Fibroblast of lung (primary cell): ENCODE results near the gene NOC4L. TPM values are rescaled to one million over a fixed set of nuclear protein-coding genes. Genes with fewer than 3 reads are reported as not detected.

Experiments used
- DNase-seq, 2 donors: peaks; one replicate each; pipeline versions ENCODE4 v3.0.0 to v3.0.0-alpha.2; 2010; ENCODE audit warnings: low read depth in 2 of 2
- H2AFZ ChIP-seq: 2 replicates; pipeline ENCODE4 v1.5.1; 2012; ENCODE audit warnings: low read length, control low read depth, inconsistent platforms
- H3K27ac ChIP-seq: 2 replicates; pipeline ENCODE4 v1.5.1; 2011; ENCODE audit warnings: low read length, control low read depth; ENCODE audit not compliant: insufficient read depth
- H3K27me3 ChIP-seq: 2 replicates; pipeline ENCODE4 v1.5.1; 2011; ENCODE audit warnings: mild to moderate bottlenecking, low read length; ENCODE audit not compliant: control insufficient read depth, insufficient read depth
- H3K36me3 ChIP-seq: 2 replicates; pipeline ENCODE4 v1.5.1; 2011; ENCODE audit warnings: low read length; ENCODE audit not compliant: control insufficient read depth, insufficient read depth
- H3K4me1 ChIP-seq: 2 replicates; pipeline ENCODE4 v1.5.1; 2011; ENCODE audit warnings: low read length; ENCODE audit not compliant: control insufficient read depth, insufficient read depth; ENCODE audit errors: extremely low read depth
- H3K4me2 ChIP-seq: 2 replicates; pipeline ENCODE4 v1.5.1; 2011; ENCODE audit warnings: low read length, control low read depth; ENCODE audit not compliant: insufficient read depth; ENCODE audit errors: extremely low read depth
- H3K4me3 ChIP-seq, 4 experiments: fragments of 200-600 bp in 1 of 4; sonication (generic) in 1 of 4; replicated peaks in 1 of 4; 2 replicates each; pipeline ENCODE4 v1.5.1; 2011 to 2016; ENCODE audit warnings: low read length in 4 of 4, low read depth in 3 of 4, mild to moderate bottlenecking in 3 of 4, control low read depth in 2 of 4, inconsistent platforms in 1 of 4, mixed read lengths in 1 of 4; ENCODE audit not compliant: insufficient read depth in 1 of 4; ENCODE audit errors: control extremely low read depth in 1 of 4
- H3K79me2 ChIP-seq: 2 replicates; pipeline ENCODE4 v1.5.1; 2012; ENCODE audit warnings: mild to moderate bottlenecking, low read length, inconsistent platforms; ENCODE audit not compliant: control insufficient read depth, insufficient read depth
- H3K9ac ChIP-seq: 2 replicates; pipeline ENCODE4 v1.5.1; 2011; ENCODE audit warnings: mild to moderate bottlenecking, low read length, control low read depth; ENCODE audit not compliant: insufficient read depth
- H3K9me3 ChIP-seq: 2 replicates; pipeline ENCODE4 v1.5.1; 2012; ENCODE audit warnings: low read depth, low read length; ENCODE audit not compliant: control insufficient read depth, insufficient read depth
- H4K20me1 ChIP-seq: 2 replicates; pipeline ENCODE4 v1.5.1; 2011; ENCODE audit warnings: low read length; ENCODE audit not compliant: control insufficient read depth, insufficient read depth; ENCODE audit errors: extremely low read depth
- CTCF ChIP-seq, 2 donors: IDR thresholded peaks in 1 of 2; conservative IDR thresholded peaks in 1 of 2; 1 replicate in 1 of 2; 2 replicates in 1 of 2; pipeline ENCODE4 v1.5.1; 2011 to 2012; ENCODE audit warnings: low read length in 2 of 2, control low read depth in 1 of 2, inconsistent platforms in 1 of 2, low read depth in 1 of 2, mild to moderate bottlenecking in 1 of 2
- EZH2 ChIP-seq: IDR thresholded peaks from 2 replicates; pipeline ENCODE4 v1.5.1; 2012; ENCODE audit warnings: low read length, control low read depth, mild to moderate bottlenecking; ENCODE audit errors: missing control alignments
- polyA plus RNA-seq, 2 donors: library from polyadenylated mRNA; depleted of rRNA in 1 of 2; stranded (reverse) in 1 of 2; unstranded in 1 of 2; fragments of >200 nt; gene quantifications; 2 replicates each; pipeline ENCODE4 v1.2.1, GENCODE V29; 2011 to 2012; ENCODE audit warnings: missing spikeins in 1 of 2
- total RNA-seq: library from RNA; depleted of rRNA; stranded (reverse); fragments of >200 nt; gene quantifications from 2 replicates; pipeline ENCODE4 v1.2.1, GENCODE V29; 2014

Gene NOC4L
- total and polyA plus RNA-seq, 2 donors (not counting 1 experiment from before 2014, with no cell fraction given): 3.0 to 6.8 TPM

DNA sequence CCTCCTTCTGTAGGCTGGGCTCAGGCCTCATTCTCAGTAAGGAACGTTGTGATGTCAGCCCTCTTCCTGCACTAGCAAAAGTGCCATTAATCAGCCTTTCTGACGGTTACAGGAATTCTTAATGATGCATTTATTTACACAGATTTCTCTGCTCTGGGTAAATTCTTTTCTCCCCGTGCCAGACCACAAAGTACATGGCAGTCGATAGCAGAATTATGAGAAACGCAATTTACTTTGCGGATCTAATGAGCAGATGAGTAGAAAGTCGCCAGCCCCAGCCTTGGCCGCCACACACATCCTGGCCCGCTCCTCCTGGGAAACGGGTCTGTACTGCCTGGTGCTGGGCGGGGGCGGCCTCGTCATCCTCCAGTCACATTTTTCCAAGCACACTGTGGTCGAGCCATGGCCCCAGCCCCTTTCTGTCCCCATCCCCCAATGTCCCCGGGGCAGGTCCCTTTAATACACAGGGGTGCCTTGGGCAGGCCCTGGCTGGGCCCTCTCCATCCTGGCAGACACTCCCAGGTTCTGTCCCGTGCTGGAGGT is 25.9 kb downstream of the NOC4L start:
- Histone ChIP-seq H3K79me2 (no peaks in the 10 kb centered on the region), H3K27ac (no peak overlapping the region), H3K9me3 (no peaks in the 10 kb centered on the region), H3K27me3 (peaks cover 6% of the 10 kb centered on the region), H2AFZ (no peak overlapping the region), H4K20me1 (no peaks in the 10 kb centered on the region), H3K36me3 (no peaks in the 10 kb centered on the region), H3K9ac (no peak overlapping the region), H3K4me1 (no peaks in the 10 kb centered on the region), H3K4me3 (no peak overlapping the region), H3K4me2 (no peak overlapping the region)
- TF ChIP-seq EZH2 (no peak), CTCF (conservative IDR thresholded peaks at IDR 0.05 in 1 of 2, IDR thresholded peaks at IDR 0.05 in 1 of 2; ENCODE audit: low read depth in 1 of 2, low read length in 2 of 2) (no peak)
- DNase-seq: peak; percentile 79 to 95

GRCh38 chr12:132170637-132171292 is 26.5 kb downstream of the NOC4L start:
- Histone ChIP-seq H3K4me2 (no peak overlapping the region), H3K4me3 (no peak overlapping the region), H3K4me1 (no peaks in the 10 kb centered on the region), H3K27ac (no peak overlapping the region), H3K36me3 (no peaks in the 10 kb centered on the region), H4K20me1 (no peaks in the 10 kb centered on the region), H3K9ac (no peak overlapping the region), H3K27me3 (peaks cover 6% of the 10 kb centered on the region), H3K79me2 (no peaks in the 10 kb centered on the region), H3K9me3 (no peaks in the 10 kb centered on the region), H2AFZ (no peak overlapping the region)
- no peak for TF ChIP-seq EZH2
- TF ChIP-seq CTCF (conservative IDR thresholded peaks at IDR 0.05 in 1 of 2, IDR thresholded peaks at IDR 0.05 in 1 of 2; ENCODE audit: low read depth in 1 of 2, low read length in 2 of 2): no peak
- DNase-seq: no peak

DNA sequence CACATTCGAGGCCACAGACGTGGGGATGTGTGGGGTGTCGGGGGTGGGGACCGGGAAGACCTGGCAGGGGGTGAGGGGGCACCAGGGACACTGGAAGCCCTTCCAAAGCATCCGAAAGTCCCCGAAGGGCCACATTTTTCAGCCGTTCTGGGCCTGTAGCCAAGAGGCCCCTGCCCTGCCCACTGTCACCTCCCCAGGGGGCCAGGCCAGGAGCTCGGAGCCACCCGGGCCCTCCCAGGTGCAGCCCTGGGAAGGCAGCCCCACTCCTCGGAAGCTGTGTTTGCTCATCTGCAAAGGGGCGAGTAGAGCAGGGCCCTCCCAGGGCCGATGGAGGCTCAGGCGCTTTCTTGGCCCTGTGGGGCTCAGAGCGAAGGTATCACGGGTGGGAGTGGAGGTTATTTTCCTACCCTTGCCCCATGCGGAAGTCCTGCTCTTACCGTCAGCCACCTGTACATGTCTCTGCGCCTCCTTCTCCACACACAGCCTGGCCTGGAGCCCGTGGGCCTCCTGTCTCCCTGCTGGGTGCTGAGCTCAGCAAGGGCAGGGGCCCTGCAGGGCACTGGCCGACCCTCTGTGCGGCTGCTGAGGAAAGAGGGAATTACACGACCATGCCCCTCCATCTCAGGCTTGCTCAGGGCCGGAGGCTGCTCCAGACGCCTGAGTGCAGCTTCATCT is 27.2 kb downstream of the NOC4L start:
- no peaks in the 10 kb centered on the region for H3K4me1 ChIP-seq
- no peaks in the 10 kb centered on the region for H3K9me3 ChIP-seq
- no peak overlapping the region for H2AFZ ChIP-seq
- DNase-seq: no peak
- no peaks in the 10 kb centered on the region for H4K20me1 ChIP-seq
- H3K9ac ChIP-seq: no peak overlapping the region
- no peaks in the 10 kb centered on the region for H3K79me2 ChIP-seq
- TF ChIP-seq EZH2 (no peak), CTCF (conservative IDR thresholded peaks at IDR 0.05 in 1 of 2, IDR thresholded peaks at IDR 0.05 in 1 of 2; ENCODE audit: low read depth in 1 of 2, low read length in 2 of 2) (no peak)
- H3K36me3 ChIP-seq: no peaks in the 10 kb centered on the region
- no peak overlapping the region for H3K4me3 ChIP-seq
- H3K4me2 ChIP-seq: no peak overlapping the region
- peaks cover 9% of the 10 kb centered on the region for H3K27me3 ChIP-seq
- H3K27ac ChIP-seq: no peak overlapping the region
